ENCODE measurements around the gene SCFD2.
A peak's percentile ranks its signal among the peaks of the same experiment; 100 is the strongest.

Gene SCFD2

DNA sequence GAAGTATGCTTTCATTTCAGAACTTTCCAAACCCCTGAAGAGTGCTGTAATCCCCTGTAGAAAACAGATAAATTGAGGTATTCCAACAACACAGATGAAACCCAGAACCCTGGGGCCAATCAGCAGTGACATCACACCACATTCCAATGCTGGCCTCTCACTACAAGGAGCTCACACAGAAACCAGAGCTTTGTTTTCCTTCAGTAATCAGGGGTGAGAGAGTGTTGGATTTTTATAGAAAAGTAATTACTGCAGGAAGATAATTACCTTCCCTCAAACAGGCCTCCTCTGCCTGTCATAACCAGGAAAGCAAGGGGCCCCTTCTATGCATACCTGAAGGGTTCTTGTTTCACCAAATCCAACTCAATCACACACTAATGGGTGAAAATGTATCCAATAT is 246.2 kb downstream of the SCFD2 start:
- no peak for DNase-seq (ENCODE audit: insufficient read length, low spot score)
- no peak for FAIRE-seq
- TF ChIP-seq POLR2A (IDR thresholded peaks at IDR 0.05; ENCODE audit: low read depth, low read length) = no peak

GRCh38 chr4:53118676-53119075 is 247.2 kb downstream of the SCFD2 start:
- FAIRE-seq (no peak), DNase-seq (ENCODE audit: insufficient read length, low spot score) (no peak)
- no peak for TF ChIP-seq POLR2A (IDR thresholded peaks at IDR 0.05; ENCODE audit: low read depth, low read length)

- no peak for FAIRE-seq
Observed at GRCh38 chr4:53116954-53117353, 248.9 kb downstream of the SCFD2 start.

GRCh38 chr4:53113431-53114225 is 252.2 kb downstream of the SCFD2 start:
- FAIRE-seq = no peak
- DNase-seq (ENCODE audit: insufficient read length, low spot score) = no peak
- TF ChIP-seq POLR2A (IDR thresholded peaks at IDR 0.05; ENCODE audit: low read depth, low read length) = no peak

More at GRCh38 chr4:53116954-53117353, 248.9 kb downstream of the SCFD2 start:
- DNase-seq (ENCODE audit: insufficient read length, low spot score) = no peak
- TF ChIP-seq POLR2A (IDR thresholded peaks at IDR 0.05; ENCODE audit: low read depth, low read length) = no peak

GRCh38 chr4:53105313-53105712 is 260.5 kb downstream of the SCFD2 start:
- TF ChIP-seq POLR2A (IDR thresholded peaks at IDR 0.05; ENCODE audit: low read depth, low read length) = no peak
- DNase-seq (ENCODE audit: insufficient read length, low spot score) (no peak), FAIRE-seq (no peak)

- FAIRE-seq = no peak
- no peak for TF ChIP-seq POLR2A (IDR thresholded peaks at IDR 0.05; ENCODE audit: low read depth, low read length)
- no peak for DNase-seq (ENCODE audit: insufficient read length, low spot score)
Observed at GRCh38 chr4:53103481-53103880, 262.4 kb downstream of the SCFD2 start.

DNA sequence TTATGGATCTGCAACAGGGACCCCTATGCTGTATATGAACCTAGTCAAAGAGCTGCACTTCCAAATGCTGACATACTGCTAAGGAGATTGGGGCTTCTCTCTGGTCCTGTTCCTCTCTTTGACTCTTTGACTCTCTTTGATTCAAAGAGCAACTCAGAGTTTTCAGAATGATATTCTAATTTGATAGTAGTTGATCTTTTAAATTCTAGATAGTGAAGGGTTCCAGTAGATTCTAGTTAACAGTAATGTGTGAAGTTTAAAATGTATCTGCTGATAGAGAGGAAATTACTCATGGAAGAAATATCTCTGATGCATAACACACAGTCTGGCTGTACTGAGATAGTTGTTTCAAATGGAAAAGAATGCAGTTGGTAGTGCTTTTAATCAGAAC is 264.7 kb downstream of the SCFD2 start:
- TF ChIP-seq POLR2A (IDR thresholded peaks at IDR 0.05; ENCODE audit: low read depth, low read length) = no peak
- FAIRE-seq (peak; percentile 90), DNase-seq (ENCODE audit: insufficient read length, low spot score) (no peak)

DNA sequence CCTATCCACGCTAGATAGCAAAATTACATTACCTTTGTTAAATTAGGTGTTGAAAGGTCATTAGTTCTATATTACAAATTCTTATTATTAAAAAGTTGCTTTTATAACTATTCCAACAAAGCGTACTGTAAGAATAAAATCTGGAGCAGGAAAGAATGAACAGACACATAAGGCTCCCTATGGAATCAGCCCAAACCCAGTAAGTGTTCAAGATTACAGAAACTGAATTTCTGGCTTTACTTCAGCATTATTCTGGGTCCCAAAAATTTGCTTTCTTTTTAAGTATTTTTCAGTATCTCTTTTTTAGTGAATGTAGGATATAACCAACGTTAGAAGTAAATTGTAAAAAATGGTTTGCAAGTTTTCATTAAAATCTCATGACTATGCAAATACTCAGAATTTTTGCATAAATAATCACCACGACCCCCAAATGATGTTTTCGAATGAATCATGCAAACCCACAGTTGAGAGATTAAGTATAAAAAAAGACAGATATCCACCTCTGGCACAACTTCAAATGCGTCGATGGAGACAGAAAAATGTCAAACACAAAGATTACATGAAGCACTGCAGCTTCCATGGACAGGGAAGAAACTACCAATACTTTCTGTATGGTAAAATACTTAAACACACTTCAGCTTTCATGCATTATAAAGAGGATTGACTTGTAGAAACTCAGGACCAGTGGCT is 265.2 kb downstream of the SCFD2 start:
- no peak for TF ChIP-seq POLR2A (IDR thresholded peaks at IDR 0.05; ENCODE audit: low read depth, low read length)
- DNase-seq (ENCODE audit: insufficient read length, low spot score) (no peak), FAIRE-seq (no peak)

- DNase-seq (ENCODE audit: insufficient read length, low spot score) = no peak
- no peak for FAIRE-seq
- TF ChIP-seq POLR2A (IDR thresholded peaks at IDR 0.05; ENCODE audit: low read depth, low read length) = no peak
Observed at GRCh38 chr4:53098681-53099121, 267.2 kb downstream of the SCFD2 start.

- no peak for FAIRE-seq
- no peak for TF ChIP-seq POLR2A (IDR thresholded peaks at IDR 0.05; ENCODE audit: low read depth, low read length)
- no peak for DNase-seq (ENCODE audit: insufficient read length, low spot score)
Observed at GRCh38 chr4:53094040-53094439, 271.8 kb downstream of the SCFD2 start.

DNA sequence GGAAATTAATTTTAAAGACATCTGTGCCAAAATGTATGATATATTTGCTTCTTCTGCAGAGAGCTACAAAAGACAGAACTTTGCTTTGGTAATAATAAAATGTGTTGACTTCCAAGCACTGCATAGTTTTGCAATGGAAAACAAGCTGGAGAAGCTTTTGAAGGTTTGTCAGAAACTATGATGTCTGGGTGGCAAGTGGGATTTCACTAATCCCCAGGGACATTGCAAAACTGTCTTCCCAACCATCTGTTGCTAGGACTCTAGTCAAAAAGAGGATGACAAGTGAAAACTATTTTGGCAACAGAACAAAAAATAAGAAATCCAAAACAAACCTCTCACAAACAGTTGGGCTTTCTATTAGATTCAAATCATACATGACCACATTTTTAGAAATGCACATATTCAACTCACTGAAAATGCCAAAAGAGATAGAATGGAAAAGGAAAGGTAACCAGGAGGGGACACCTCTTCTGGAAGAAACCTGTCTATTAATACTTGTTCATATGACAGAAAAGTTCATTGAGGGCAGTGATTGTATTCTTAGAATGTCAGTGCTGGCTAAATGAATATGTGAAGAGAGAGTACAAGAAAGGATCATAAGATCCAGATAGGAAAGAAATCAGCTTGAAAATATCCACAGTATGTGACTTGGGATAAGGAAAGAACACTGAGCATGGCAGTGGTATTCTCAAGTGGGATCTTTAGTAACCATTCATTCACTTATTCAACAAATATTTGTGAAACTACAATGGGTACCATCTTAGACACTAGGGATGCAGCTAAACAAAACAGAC is 275.7 kb downstream of the SCFD2 start:
- no peak for FAIRE-seq
- no peak for TF ChIP-seq POLR2A (IDR thresholded peaks at IDR 0.05; ENCODE audit: low read depth, low read length)
- DNase-seq (ENCODE audit: insufficient read length, low spot score) = no peak

DNA sequence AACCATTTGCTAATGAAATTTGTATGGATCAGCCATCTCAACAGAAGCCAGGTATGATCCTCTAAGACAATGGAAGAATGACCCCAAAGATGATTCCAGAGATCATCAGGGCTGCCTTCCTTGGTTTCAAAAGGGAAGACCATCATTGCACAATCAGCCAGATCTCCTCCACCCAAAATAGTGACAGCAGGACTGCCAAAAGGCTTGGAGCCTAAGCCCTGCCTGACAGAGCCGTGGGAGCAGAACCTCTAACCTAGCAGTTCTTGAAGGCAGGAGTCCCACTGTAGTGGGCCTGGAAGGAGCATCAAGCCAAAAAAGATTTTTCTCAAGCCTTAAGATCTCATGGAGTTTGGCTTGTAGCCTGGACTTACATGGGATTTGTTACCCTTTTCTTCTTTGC is 277.7 kb downstream of the SCFD2 start:
- FAIRE-seq (no peak), DNase-seq (ENCODE audit: insufficient read length, low spot score) (no peak)
- TF ChIP-seq POLR2A (IDR thresholded peaks at IDR 0.05; ENCODE audit: low read depth, low read length) = no peak

- TF ChIP-seq POLR2A (IDR thresholded peaks at IDR 0.05; ENCODE audit: low read depth, low read length) = no peak
- FAIRE-seq = no peak
- no peak for DNase-seq (ENCODE audit: insufficient read length, low spot score)
Observed at GRCh38 chr4:53076374-53076958, 289.4 kb downstream of the SCFD2 start.
